VCaP (cell line): ENCODE results near the gene PTGER1.

Source experiments
- H3K27ac ChIP-seq: fragments of 450-650 bp; 2 replicates; pipeline ENCODE4 v1.5.1; 2017
- TF ChIP-seq, protein P1 (sequence below): fragments of 450-650 bp; conservative IDR thresholded peaks from 2 replicates; pipeline ENCODE4 v1.5.1; 2017; ENCODE audit warnings: mild to moderate bottlenecking, moderate library complexity

Gene PTGER1

DNA sequence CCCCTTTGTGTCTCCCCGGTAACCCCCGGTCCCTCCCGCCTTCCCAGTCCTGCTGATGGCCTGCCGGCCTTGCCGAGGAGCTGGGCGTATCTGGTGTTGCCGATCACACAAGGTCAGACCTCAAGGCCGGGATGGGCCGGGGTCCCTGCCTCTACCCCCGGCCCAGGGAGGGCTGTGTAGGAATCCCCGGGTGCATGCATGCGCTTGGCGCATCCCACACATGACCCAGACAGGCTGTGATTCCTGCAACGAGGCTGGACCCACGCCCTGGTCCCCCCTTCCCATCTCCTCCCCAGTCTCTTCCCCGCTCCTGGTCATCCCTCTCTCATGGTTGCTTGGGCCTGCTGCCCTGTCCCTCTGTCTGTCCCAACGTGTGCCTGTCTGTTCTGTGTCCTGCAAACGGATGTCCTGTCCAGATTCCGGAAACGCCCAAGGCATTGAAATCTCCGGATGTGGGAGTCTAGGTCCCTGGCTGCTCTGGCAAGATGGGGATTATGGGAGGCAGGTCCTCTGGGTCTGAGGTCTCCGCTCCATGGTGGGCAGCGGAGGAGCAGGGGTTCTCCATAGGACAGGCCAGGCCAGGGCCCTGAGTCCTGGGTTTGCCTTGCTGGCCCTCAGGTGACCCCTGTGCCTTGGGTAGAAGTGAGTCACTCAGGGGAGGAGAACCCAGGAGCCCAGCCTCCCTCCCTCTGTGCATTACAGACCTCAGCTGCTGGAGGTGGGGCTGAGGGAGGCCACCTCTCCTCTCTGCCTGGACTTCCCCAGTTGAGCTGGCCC is 40.4 kb downstream of the PTGER1 start:
- H3K27ac ChIP-seq: peak overlapping the region; percentile 95
- TF ChIP-seq, protein P1, sequence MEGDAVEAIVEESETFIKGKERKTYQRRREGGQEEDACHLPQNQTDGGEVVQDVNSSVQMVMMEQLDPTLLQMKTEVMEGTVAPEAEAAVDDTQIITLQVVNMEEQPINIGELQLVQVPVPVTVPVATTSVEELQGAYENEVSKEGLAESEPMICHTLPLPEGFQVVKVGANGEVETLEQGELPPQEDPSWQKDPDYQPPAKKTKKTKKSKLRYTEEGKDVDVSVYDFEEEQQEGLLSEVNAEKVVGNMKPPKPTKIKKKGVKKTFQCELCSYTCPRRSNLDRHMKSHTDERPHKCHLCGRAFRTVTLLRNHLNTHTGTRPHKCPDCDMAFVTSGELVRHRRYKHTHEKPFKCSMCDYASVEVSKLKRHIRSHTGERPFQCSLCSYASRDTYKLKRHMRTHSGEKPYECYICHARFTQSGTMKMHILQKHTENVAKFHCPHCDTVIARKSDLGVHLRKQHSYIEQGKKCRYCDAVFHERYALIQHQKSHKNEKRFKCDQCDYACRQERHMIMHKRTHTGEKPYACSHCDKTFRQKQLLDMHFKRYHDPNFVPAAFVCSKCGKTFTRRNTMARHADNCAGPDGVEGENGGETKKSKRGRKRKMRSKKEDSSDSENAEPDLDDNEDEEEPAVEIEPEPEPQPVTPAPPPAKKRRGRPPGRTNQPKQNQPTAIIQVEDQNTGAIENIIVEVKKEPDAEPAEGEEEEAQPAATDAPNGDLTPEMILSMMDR: no peak; the same call in 1 of the 2 replicates

DNA sequence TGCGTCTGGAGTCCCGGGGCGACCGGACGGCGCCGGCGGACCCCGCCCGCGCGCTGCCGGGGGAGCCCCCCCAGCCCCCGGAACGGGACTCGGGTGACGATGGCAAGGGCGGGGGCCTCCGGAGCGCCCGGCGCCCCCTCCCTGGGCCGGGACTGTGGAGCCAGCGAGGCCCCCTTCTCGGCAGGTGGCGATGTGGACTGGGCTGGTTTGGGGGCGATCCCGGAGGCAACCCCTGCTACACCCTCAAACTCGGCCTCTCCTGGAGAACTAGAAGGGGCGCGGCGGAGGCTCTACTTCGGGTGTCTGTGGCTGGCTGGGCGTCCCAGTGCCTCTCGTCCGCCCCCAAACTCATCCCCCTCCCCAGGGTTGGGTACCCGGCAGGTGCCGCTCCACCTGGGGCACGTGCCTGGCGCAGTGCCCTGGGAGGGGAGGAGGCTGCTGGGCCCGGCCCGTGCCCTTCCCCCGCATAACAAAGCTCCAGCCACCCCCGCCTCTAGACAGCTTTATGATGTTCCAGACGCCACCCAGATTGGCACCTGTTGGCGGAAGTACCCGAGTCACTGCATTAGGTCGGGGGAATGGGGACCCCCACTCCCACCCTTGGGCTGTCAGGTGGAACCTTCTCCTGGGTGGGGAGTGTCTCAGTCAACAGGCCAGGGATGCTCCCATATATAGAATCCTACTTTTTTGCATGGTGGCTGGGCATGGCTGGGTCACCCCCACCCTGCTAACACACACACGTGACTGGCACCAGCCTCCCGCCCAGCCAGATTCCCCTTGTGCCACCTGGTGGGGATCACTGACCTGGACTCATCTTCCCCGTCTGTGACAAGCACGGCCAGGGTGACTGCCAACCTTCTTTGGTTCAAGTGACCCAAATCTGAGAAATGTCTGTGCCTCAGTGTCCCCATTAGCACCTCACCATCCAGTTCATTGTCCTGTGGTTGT is 41.3 kb downstream of the PTGER1 start:
- TF ChIP-seq, protein P1: 0 out of 2 replicates have a peak, but pooled peaks have one; percentile 25
- H3K27ac ChIP-seq: peak overlapping the region; percentile 95

DNA sequence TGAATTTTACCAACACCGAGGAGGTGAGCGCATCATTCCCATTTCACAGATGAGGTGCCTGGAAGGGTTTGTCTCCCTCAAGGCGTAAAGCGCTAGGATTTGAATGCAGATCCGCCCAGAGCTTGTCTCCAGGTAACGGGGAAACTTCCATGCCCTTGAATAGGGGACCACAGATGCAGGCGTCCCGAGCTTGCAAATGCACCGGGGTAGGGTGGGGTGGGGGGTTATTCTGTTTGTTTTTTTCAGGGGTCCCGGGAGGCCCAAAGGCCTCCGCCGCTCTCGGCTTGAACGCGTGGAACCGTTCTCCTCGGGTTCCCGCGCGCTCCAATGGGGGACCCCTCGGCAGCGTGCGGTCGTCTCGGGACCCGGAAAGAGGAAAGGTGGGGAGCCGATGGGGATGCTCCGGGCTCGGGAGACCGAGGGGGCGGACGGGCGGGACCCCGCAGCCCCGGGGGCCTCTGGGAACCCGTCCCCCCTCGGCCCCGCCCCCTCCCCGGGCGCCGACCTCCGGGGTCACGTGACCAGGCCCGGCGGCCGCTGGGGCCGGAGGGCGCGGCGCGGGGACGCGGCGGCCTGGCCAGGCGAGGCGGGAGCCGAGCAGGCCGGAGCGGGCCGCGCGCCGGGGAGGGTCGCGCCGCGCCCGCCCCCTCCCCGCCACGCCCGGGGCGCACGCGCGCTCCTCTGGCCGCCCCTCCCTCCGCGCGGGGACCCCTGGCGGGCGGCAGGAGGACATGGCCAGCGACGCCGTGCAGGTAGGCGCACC is 42.2 kb downstream of the PTGER1 start, which contains the start of gene PKN1:
Gene PKN1 (plus strand): TSS at position 516 of the 763 bp plus-strand sequence. CDS start 216 bp downstream, at position 732.
- TF ChIP-seq, protein P1: peak; percentile 23; the same call in 1 of the 2 replicates
- H3K27ac ChIP-seq: peak within 1 kb of the TSS; percentile 95

DNA sequence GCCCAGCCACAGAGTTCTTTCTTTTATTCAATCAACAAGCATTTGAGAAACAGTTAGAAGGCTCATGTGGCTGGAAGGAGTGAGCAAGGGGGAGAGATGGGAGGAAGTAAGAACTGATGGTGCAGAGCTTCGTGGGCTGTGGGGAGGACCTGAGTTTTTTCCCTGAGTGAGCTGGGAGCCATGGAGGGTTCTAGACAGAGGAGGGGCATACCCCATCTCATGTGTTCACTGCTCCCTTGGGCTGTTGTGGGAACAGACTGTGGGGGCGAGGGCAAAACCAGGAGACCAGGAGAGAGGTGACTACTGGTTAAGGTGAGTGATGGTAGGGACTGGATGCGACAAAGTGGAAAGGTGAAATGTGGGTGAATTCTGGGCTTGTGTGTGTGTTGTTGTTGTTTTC is 44.4 kb downstream of the PTGER1 start:
- H3K27ac ChIP-seq: no peak overlapping the region
- TF ChIP-seq, protein P1: no peak

- TF ChIP-seq, protein P1: no peak
- H3K27ac ChIP-seq: no peak overlapping the region
Measured at GRCh38 chr19:14428882-14429416, 46.2 kb downstream of the PTGER1 start.

GRCh38 chr19:14427461-14427860 is 47.7 kb downstream of the PTGER1 start:
- TF ChIP-seq, protein P1: no peak
- no peak overlapping the region for H3K27ac ChIP-seq
